Thyroid gland (tissue), 4 donors: Measurements from ENCODE around the gene CACNA1B. TPM values are rescaled to one million over a fixed set of nuclear protein-coding genes. Genes with fewer than 3 reads are reported as not detected.

ENCODE experiments used
- DNase-seq, 2 donors: peaks; one replicate each; pipeline ENCODE4 v3.0.0-alpha.2; 2019
- H3K27ac ChIP-seq, 3 donors: fragments of 200-600 bp; sonication (generic); 1 replicate in 2 of 3; 2 replicates in 1 of 3; pipeline ENCODE4 v1.5.1; 2016 to 2019; ENCODE audit warnings: mild to moderate bottlenecking in 1 of 3, moderate library complexity in 1 of 3
- H3K27me3 ChIP-seq: fragments of 200-600 bp; sonication (generic); one replicate; pipeline ENCODE4 v1.5.1; 2019
- H3K36me3 ChIP-seq, 2 donors: fragments of 200-600 bp; sonication (generic); one replicate each; pipeline ENCODE4 v1.5.1; 2016 to 2019
- H3K4me1 ChIP-seq, 2 donors: fragments of 200-600 bp; sonication (generic); one replicate each; pipeline ENCODE4 v1.5.1; 2017 to 2019
- H3K4me3 ChIP-seq, 3 donors: fragments of 200-600 bp; sonication (generic); replicated peaks in 1 of 3; 1 replicate in 2 of 3; 2 replicates in 1 of 3; pipeline ENCODE4 v1.5.1; 2016; ENCODE audit warnings: mild to moderate bottlenecking in 1 of 3
- H3K9me3 ChIP-seq: fragments of 200-600 bp; sonication (generic); one replicate; pipeline ENCODE4 v1.5.1; 2017
- POLR2A ChIP-seq, 2 donors: fragments of 450-650 bp; IDR thresholded peaks; one replicate each; pipeline ENCODE4 v1.6.1; 2017; ENCODE audit warnings: antibody characterized with exemption in 2 of 2, mild to moderate bottlenecking in 2 of 2, moderate library complexity in 1 of 2
- WGBS, 2 donors: methylation state at CpG; one replicate each; pipeline ENCODE4 v1.1.5; 2017; 5-methylcytosine and 5-hydroxymethylcytosine counted together
- intact Hi-C: fragments of 100-400 bp; cut with DNase I; formaldehyde crosslinking; loops from one replicate; pipeline ENCODE4 v1.15.1; 2023
- total RNA-seq, 4 donors: library from RNA; depleted of rRNA; stranded (reverse); fragments of >200 nt; gene quantifications; one replicate each; pipeline ENCODE4 v1.2.3, GENCODE V29; 2016
- TF ChIP-seq, protein P1 (sequence below), 6 experiments: fragments of 200-600 bp in 3 of 6; fragments of 450-650 bp in 3 of 6; sonication (generic) in 3 of 6; IDR thresholded peaks; one replicate each; pipeline ENCODE4 v1.5.1; 2016 to 2019; ENCODE audit warnings: antibody characterized with exemption in 6 of 6, mild to moderate bottlenecking in 2 of 6, inconsistent platforms in 1 of 6, moderate library complexity in 1 of 6

Gene CACNA1B
- total RNA-seq, 4 donors from 2014 or later, result 0.13 to 0.68 (median 0.35) TPM

DNA sequence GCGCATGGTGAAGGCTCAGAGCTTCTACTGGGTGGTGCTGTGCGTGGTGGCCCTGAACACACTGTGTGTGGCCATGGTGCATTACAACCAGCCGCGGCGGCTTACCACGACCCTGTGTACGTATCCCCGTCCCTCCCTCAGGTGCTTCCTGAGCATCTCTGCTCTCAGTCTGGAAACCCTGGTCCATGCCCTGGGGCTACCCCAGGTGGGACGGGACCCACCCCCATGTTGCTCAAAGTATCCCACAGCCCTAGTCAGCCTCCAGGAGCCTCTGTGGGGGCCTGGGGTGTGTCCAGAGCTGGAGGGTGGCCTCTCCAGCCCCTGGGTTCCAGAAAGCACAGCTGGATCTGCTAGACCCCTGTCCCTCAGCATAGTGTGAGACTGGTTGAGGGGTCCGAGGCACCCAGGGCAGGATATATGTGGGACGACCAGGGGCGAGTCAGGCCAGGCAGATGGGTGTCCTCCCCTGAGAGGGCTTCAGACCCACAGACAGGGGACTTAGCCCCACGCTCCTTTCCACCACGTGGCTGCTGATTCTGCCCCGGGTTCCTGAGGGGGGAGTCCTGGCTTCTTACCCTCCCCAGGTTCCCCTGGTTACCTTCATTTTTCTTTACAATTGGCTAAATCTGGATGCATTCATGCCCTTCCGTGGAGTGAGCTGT lies 94.0 kb downstream of the CACNA1B start:
- intact Hi-C loops, result no loop called here
- no peaks in the 10 kb centered on the region for H3K27me3 ChIP-seq
- 90 to 94% methylated on average over 11 to 13 of the region's 16 CpGs for WGBS, 2 donors
- no peak overlapping the region for H3K4me3 ChIP-seq
- H3K36me3 ChIP-seq, result no peaks in the 10 kb centered on the region
- H3K9me3 ChIP-seq, result no peaks in the 10 kb centered on the region
- H3K27ac ChIP-seq, result no peak overlapping the region
- no peak for DNase-seq
- TF ChIP-seq, protein P1, sequence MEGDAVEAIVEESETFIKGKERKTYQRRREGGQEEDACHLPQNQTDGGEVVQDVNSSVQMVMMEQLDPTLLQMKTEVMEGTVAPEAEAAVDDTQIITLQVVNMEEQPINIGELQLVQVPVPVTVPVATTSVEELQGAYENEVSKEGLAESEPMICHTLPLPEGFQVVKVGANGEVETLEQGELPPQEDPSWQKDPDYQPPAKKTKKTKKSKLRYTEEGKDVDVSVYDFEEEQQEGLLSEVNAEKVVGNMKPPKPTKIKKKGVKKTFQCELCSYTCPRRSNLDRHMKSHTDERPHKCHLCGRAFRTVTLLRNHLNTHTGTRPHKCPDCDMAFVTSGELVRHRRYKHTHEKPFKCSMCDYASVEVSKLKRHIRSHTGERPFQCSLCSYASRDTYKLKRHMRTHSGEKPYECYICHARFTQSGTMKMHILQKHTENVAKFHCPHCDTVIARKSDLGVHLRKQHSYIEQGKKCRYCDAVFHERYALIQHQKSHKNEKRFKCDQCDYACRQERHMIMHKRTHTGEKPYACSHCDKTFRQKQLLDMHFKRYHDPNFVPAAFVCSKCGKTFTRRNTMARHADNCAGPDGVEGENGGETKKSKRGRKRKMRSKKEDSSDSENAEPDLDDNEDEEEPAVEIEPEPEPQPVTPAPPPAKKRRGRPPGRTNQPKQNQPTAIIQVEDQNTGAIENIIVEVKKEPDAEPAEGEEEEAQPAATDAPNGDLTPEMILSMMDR (IDR thresholded peaks at IDR 0.05), result no peak
- no peak for TF ChIP-seq POLR2A (IDR thresholded peaks at IDR 0.05)
- H3K4me1 ChIP-seq, result no peaks in the 10 kb centered on the region

DNA sequence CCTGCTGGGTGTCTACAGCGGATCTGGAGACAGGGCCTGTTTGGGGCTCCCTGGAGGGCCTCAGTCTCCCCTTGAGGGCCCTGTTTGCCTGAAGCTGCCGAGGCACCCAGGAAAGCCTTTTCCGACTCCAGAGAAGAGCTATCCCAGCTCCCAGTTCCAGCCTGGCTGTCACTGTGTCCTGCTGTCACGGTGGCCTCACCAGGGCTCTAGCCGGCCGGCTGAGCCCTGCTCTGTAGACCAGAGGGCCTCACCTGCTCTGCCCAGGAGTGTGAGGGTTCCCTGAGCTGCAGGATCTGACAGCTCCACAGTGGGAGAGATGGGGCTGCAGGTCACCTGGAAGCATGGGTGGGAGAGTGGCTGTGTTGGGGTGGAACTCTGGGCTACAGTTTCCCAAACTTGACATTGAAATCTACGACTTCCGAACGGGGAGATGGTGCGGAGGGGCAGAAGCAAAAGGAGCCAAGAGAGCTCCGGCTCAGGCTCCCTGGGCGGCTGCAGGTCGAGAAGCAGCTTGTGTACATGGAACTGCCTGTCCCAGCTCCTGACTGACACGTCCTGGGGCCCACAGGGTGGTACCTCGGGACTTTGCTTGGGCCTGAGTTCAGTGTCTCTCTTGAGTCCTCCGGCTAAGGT lies 94.9 kb downstream of the CACNA1B start:
- no peak overlapping the region for H3K4me3 ChIP-seq
- H3K4me1 ChIP-seq, result no peaks in the 10 kb centered on the region
- H3K27me3 ChIP-seq, result no peaks in the 10 kb centered on the region
- no peaks in the 10 kb centered on the region for H3K36me3 ChIP-seq
- 88 to 90% methylated on average over 15 of the region's 16 CpGs for WGBS, 2 donors
- intact Hi-C loops, result no loop called here
- no peak for DNase-seq
- no peak for TF ChIP-seq POLR2A (IDR thresholded peaks at IDR 0.05)
- TF ChIP-seq, protein P1 (IDR thresholded peaks at IDR 0.05), result no peak
- H3K27ac ChIP-seq, result no peak overlapping the region
- H3K9me3 ChIP-seq, result no peaks in the 10 kb centered on the region

DNA sequence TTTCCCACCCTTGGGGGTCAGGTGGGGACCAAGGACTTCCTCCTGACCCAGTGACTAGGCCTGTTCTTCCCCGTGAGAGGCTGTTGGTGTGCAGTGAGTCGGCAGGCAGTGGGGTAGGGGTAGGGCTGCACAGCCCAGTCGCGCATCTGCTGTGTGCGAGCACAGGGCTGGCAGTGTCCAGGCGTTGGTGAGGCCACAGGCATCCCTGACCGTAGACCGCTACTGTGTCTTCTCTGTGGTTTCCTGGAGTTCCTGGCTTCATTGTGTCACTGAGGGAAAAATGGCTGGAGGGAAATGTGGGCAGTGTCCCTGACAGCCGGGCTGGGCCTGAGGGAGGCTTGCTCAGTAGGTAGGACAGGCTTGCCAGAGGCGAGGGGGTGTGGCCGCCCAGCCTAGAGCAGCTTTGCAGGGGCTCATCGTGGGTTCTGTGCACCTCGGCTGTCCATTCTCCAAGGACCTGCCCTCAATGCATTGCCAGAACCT lies 95.4 kb downstream of the CACNA1B start:
- TF ChIP-seq, protein P1 (IDR thresholded peaks at IDR 0.05), result no peak
- no peak for TF ChIP-seq POLR2A (IDR thresholded peaks at IDR 0.05)
- WGBS, 2 donors, result 85 to 89% methylated on average over 4 to 8 of the region's 13 CpGs

DNA sequence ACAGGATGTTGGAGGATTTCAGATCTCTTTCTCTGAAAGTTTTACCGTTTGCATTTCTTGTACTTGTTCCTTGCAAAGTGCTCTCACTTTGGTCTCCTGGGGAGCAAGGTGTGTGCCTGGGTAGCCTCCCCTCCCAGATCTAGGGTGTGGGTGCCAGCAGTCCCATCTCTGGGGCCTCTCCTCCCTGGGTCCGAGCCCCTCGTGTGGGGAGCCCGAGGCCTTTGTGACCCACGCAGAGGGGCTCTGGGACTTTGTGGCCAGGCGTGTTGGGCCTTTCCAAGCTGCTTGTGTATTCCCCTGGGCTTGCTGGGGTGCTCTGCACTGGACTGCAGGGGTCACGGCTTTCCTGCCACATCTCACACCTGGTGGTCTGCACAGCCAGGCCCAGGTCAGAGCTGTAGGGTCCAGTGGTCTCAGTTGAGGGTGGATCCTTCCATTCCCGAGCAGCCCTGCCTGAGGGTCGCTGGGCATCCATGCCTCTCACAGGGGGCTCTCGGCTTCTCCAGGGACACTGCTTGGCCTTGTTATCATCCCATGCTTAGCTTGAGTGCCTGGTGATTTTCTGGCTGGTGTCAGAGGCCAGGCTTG lies 96.3 kb downstream of the CACNA1B start:
- no peaks in the 10 kb centered on the region for H3K4me1 ChIP-seq
- H3K9me3 ChIP-seq, result no peaks in the 10 kb centered on the region
- no peak overlapping the region for H3K4me3 ChIP-seq
- H3K36me3 ChIP-seq, result no peaks in the 10 kb centered on the region
- no peak for TF ChIP-seq POLR2A (IDR thresholded peaks at IDR 0.05)
- TF ChIP-seq, protein P1 (IDR thresholded peaks at IDR 0.05), result no peak
- WGBS, 2 donors, result 85 to 90% methylated on average over 6 to 8 of the region's 10 CpGs
- intact Hi-C loops, result no loop called here
- no peak overlapping the region for H3K27ac ChIP-seq
- no peaks in the 10 kb centered on the region for H3K27me3 ChIP-seq
- DNase-seq, result no peak

More for the DNA sequence above, 95.4 kb downstream of the CACNA1B start:
- Histone ChIP-seq H3K27me3 (no peaks in the 10 kb centered on the region), H3K27ac (no peak overlapping the region), H3K4me1 (no peaks in the 10 kb centered on the region), H3K4me3 (no peak overlapping the region), H3K36me3 (no peaks in the 10 kb centered on the region), H3K9me3 (no peaks in the 10 kb centered on the region)
- no peak for DNase-seq
- intact Hi-C loops, result no loop called here
